Activated T-cell treated with anti-CD3 and anti-CD28 coated beads, Interleukin-2, amount 50 U/mL, for 24 hours (primary cell): ENCODE data around the gene UGT3A1.

ENCODE experiments used
- DNase-seq: peaks from one replicate; pipeline ENCODE4 v3.0.0-alpha.2; 2020
- H3K27ac Mint-ChIP-seq: 2 replicates; pipeline ENCODE4 v1.8.0; 2020; ENCODE audit warnings: mild to moderate bottlenecking, mixed read lengths
- H3K27me3 Mint-ChIP-seq: 2 replicates; pipeline ENCODE4 v1.8.0; 2020; ENCODE audit warnings: mixed read lengths
- H3K36me3 Mint-ChIP-seq: 2 replicates; pipeline ENCODE4 v1.8.0; 2020; ENCODE audit warnings: low read depth, mixed read lengths
- H3K4me1 Mint-ChIP-seq: 2 replicates; pipeline ENCODE4 v1.8.0; 2020; ENCODE audit warnings: low read depth, mixed read lengths
- H3K4me3 Mint-ChIP-seq: 2 replicates; pipeline ENCODE4 v1.8.0; 2020; ENCODE audit warnings: mild to moderate bottlenecking, moderate library complexity, mixed read lengths
- H3K9me3 Mint-ChIP-seq: 2 replicates; pipeline ENCODE4 v1.8.0; 2020; ENCODE audit warnings: mixed read lengths

UGT3A1 gene

GRCh38 chr5:35960328-35960727 is 30.9 kb downstream of the UGT3A1 start:
- no peak overlapping the region for H3K27ac Mint-ChIP-seq
- no peak for DNase-seq
- peaks cover 48% of the 10 kb centered on the region for H3K27me3 Mint-ChIP-seq
- no peak overlapping the region for H3K4me3 Mint-ChIP-seq
- H3K9me3 Mint-ChIP-seq, result peaks cover 10% of the 10 kb centered on the region
- no peaks in the 10 kb centered on the region for H3K4me1 Mint-ChIP-seq
- no peaks in the 10 kb centered on the region for H3K36me3 Mint-ChIP-seq

DNA sequence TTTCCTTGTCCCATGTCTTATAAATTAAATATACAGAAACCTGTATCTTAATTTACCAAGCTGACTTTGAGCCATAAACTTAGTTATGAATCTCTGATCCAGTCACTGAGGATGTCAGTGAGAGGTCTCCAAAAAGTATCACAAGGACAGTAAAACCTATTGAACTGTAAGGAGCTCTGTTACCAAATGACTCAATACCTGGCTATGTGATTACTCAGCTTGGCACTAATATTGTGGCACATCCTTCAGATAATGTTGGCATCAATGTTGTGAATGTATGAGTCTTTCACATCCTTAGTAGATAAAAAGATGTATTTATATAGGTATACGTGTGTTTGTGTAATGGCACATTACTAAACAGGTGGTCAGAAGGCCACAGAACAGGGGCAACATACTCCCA is 34.8 kb downstream of the UGT3A1 start:
- no peak for DNase-seq
- H3K36me3 Mint-ChIP-seq, result no peaks in the 10 kb centered on the region
- H3K27ac Mint-ChIP-seq, result no peak overlapping the region

DNA sequence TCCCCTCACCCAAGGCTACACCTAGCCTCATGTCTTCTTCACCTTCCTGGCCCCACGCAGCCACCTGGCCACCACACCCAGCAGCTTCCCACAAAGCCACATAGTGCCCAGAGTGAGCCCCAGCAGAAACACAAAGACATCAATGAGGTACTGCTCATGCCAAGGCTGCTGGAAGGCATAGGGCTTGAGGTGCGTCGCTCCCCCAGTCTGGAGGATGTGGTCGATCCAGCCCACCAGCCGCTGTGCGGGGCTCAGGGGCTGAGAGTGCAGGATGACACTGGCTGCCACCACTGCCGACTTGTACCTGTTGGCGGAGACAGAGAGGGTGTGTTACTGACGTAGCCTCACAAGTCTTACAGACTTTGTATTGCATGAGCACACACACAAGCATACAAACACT is 37.0 kb downstream of the UGT3A1 start:
- Mint-ChIP-seq H3K27me3 (peaks cover 65% of the 10 kb centered on the region), H3K36me3 (no peaks in the 10 kb centered on the region), H3K9me3 (peaks cover 5% of the 10 kb centered on the region), H3K27ac (no peak overlapping the region), H3K4me3 (no peak overlapping the region), H3K4me1 (peaks cover 9% of the 10 kb centered on the region)
- DNase-seq, result no peak

More for the DNA sequence above, 34.8 kb downstream of the UGT3A1 start:
- Mint-ChIP-seq H3K4me1 (peaks cover 9% of the 10 kb centered on the region), H3K4me3 (no peak overlapping the region), H3K27me3 (peaks cover 68% of the 10 kb centered on the region), H3K9me3 (peaks cover 5% of the 10 kb centered on the region)

DNA sequence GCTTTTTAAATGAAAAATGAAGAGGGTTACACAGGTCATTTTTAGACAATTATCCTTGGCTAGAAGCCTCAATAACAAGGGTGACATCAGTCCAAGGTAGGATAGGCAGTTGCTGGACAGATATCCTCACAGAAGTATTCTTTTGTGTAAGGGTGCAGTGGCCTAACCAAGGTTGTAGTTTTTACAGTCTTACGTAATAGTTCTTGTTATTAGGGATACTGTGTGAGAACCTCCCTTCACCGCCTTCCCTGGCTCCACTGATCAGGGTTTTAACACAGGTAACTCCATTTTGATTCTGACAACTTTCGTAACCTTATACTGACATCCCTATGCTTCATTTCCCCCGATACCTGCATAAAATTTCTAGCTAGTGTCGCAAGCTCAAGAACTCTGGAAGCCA is 44.1 kb downstream of the UGT3A1 start:
- H3K9me3 Mint-ChIP-seq, result no peaks in the 10 kb centered on the region
- H3K27me3 Mint-ChIP-seq, result peaks cover 37% of the 10 kb centered on the region
- no peak overlapping the region for H3K27ac Mint-ChIP-seq
- H3K4me1 Mint-ChIP-seq, result no peaks in the 10 kb centered on the region
- no peak for DNase-seq
- no peaks in the 10 kb centered on the region for H3K36me3 Mint-ChIP-seq
- no peak overlapping the region for H3K4me3 Mint-ChIP-seq

GRCh38 chr5:35939639-35940038 is 51.6 kb downstream of the UGT3A1 start:
- H3K9me3 Mint-ChIP-seq, result no peaks in the 10 kb centered on the region
- H3K27ac Mint-ChIP-seq, result no peak overlapping the region
- H3K4me3 Mint-ChIP-seq, result no peak overlapping the region
- DNase-seq, result no peak
- H3K27me3 Mint-ChIP-seq, result peaks cover 28% of the 10 kb centered on the region
- no peaks in the 10 kb centered on the region for H3K36me3 Mint-ChIP-seq
- no peaks in the 10 kb centered on the region for H3K4me1 Mint-ChIP-seq

DNA sequence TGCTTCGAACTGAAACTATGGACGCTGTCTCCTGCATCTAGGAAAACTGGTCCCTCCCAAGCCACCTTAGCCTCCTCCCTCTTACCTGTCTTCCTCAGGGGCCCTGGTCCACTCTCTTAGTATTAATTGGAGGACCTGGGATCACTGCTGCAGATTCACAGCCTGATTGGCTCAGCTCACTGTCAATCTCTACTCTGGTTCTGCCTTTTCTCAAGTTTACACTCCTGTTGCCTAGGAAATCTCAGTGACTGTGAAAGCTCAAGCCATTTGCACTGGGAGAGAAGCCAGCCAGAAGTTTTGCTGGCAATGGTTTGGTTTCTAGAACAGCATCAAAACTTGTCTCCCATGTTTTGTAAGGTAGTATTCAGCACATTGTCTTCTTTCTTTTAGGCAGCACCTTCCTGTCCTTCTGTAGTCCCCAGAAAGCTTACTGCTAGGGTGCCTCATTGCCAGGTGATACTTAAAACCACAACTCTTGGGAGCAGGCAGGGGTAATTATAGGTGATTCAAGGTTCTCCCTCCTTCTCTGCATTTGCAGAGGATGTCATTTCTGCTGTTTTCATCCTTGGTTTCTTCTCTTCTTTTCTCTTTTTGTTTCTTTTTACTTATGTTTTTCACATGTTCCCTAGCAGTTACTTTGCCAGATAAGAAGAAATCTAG is 52.5 kb downstream of the UGT3A1 start, which contains the start of gene CAPSL:
CAPSL (minus strand) TSS at position 55 of the 660 bp plus-strand sequence. CDS start 17,502 bp downstream, outside the sequence.
- H3K27me3 Mint-ChIP-seq, result peaks cover 26% of the 10 kb centered on the region
- H3K4me3 Mint-ChIP-seq, result no peak within 1 kb of the TSS
- no peaks in the 10 kb centered on the region for H3K36me3 Mint-ChIP-seq
- DNase-seq, result no peak
- H3K9me3 Mint-ChIP-seq, result no peaks in the 10 kb centered on the region
- H3K4me1 Mint-ChIP-seq, result no peaks in the 10 kb centered on the region
- no peak within 1 kb of the TSS for H3K27ac Mint-ChIP-seq

- Mint-ChIP-seq H3K4me1 (peaks cover 44% of the 10 kb centered on the region), H3K27ac (peak overlapping the region; percentile 58), H3K4me3 (peak overlapping the region; percentile 72), H3K27me3 (peaks cover 9% of the 10 kb centered on the region), H3K9me3 (no peaks in the 10 kb centered on the region), H3K36me3 (no peaks in the 10 kb centered on the region)
- DNase-seq, result peak; percentile 69
Measured at GRCh38 chr5:35926389-35927051, 64.7 kb downstream of the UGT3A1 start.

DNA sequence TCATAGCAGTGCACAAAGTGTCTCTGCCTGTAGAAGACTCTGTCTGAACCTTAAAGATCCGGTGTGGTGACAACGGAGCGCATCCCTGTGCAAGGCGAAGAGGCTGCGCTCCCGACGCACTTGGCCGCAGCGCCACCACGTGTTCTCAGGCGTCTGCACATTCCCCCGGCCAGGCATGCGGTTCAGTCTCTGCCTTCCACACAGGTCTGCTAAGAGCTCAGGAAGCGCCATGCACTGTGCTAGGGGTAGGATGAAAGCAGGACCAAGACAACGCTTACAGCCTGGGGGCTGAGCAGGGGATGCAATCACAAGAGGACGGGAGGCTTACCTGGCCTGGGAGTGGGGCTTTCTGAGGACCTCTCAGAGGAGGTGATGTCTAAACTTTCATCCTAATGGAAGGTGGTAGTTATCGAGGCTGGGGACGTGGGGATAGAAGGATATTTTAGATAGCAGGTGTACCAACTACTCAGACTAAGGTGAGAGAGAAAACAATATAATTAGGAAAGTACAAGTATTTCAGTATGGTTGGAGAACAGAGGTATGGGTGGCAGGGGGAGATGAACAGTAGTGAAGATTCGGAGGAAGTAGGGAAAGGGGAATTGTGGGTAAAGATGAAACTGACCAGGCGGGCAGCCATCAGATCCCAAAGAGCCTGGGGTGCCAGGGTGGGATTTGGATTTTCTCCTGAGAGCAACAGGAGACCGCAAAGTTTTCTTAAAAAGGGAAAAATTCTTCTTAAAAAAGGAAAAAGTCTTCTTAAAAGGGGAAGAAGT is 66.1 kb downstream of the UGT3A1 start:
- H3K36me3 Mint-ChIP-seq, result no peaks in the 10 kb centered on the region
- peaks cover 8% of the 10 kb centered on the region for H3K27me3 Mint-ChIP-seq
- peaks cover 46% of the 10 kb centered on the region for H3K4me1 Mint-ChIP-seq
- peak; percentile 91 for DNase-seq
- peak overlapping the region; percentile 72 for H3K4me3 Mint-ChIP-seq
- no peaks in the 10 kb centered on the region for H3K9me3 Mint-ChIP-seq
- H3K27ac Mint-ChIP-seq, result peak overlapping the region; percentile 92

GRCh38 chr5:35924122-35924949 is 66.9 kb downstream of the UGT3A1 start:
- DNase-seq, result no peak
- Mint-ChIP-seq H3K27me3 (peaks cover 8% of the 10 kb centered on the region), H3K4me1 (peaks cover 46% of the 10 kb centered on the region), H3K36me3 (peaks cover 1% of the 10 kb centered on the region), H3K4me3 (peak overlapping the region; percentile 72), H3K27ac (peak overlapping the region; percentile 92), H3K9me3 (peaks cover 4% of the 10 kb centered on the region)

DNA sequence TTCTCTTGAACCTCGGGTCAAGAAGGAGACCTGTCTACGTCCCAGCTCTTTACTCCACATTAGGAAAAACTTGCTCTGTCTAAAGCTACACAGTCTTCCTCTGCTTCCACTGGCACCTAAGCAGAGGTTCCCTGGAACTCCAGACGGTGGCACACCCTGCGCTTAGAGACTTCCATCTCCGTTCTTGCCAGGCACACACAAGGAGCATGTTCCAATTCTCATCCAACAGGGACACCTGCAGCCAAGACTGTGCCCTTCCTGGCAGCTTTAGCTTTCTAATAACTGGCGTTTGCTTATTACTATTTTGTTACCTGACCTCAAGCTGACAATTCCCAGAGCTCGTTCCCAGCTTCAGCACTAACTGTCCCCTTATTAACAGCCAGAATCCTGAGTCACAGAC is 68.7 kb downstream of the UGT3A1 start:
- peaks cover 8% of the 10 kb centered on the region for H3K27me3 Mint-ChIP-seq
- H3K4me3 Mint-ChIP-seq, result no peak overlapping the region
- H3K36me3 Mint-ChIP-seq, result peaks cover 1% of the 10 kb centered on the region
- H3K4me1 Mint-ChIP-seq, result peaks cover 46% of the 10 kb centered on the region
- DNase-seq, result no peak
- H3K9me3 Mint-ChIP-seq, result peaks cover 6% of the 10 kb centered on the region
- H3K27ac Mint-ChIP-seq, result peak overlapping the region; percentile 6

DNA sequence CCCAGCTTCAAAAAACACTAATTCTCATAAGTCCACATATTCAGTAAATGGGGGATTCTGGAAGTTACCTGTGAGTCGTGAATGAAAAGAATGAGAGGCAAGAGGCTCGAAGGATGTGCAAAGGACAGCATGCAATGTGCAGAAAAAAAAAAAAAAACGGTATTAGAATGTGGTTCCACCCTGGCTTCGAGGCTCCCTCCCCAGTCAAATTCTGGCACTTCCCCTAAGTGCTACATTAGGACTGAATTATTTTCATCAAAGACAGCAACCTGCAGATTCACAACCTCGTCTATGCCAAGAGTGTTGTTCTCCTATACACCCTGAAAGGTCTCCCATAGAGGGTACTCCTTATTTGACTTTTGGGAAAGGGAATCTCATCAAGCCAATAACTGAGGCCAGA is 69.3 kb downstream of the UGT3A1 start:
- DNase-seq, result no peak
- Mint-ChIP-seq H3K27ac (no peak overlapping the region), H3K4me1 (peaks cover 46% of the 10 kb centered on the region), H3K4me3 (no peak overlapping the region), H3K36me3 (peaks cover 1% of the 10 kb centered on the region), H3K9me3 (peaks cover 6% of the 10 kb centered on the region), H3K27me3 (peaks cover 4% of the 10 kb centered on the region)

DNA sequence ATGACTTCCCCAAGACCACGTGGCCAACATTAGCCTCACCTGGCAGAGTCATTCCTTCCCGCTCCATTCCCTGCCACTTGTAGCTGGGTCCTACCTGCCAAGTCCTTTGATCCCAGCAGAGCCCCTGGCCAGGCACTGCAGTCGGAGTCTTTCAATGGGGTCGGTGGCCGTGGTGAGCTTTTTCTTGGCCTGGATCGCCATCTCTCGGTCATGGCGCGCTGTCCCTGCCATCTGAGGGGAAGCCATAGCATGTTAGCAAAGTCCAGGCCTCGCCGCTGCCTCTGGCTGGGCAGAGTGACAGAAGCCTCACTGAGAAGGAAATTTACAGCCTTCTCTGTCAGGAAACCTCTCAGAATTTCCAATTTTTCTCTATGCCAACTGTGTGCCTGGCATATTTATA is 70.3 kb downstream of the UGT3A1 start:
- H3K4me1 Mint-ChIP-seq, result peaks cover 39% of the 10 kb centered on the region
- DNase-seq, result no peak
- H3K27me3 Mint-ChIP-seq, result no peaks in the 10 kb centered on the region
- H3K27ac Mint-ChIP-seq, result no peak overlapping the region
- H3K9me3 Mint-ChIP-seq, result peaks cover 6% of the 10 kb centered on the region
- no peak overlapping the region for H3K4me3 Mint-ChIP-seq
- H3K36me3 Mint-ChIP-seq, result peaks cover 1% of the 10 kb centered on the region

GRCh38 chr5:35919191-35919590 is 72.0 kb downstream of the UGT3A1 start:
- Mint-ChIP-seq H3K9me3 (peaks cover 6% of the 10 kb centered on the region), H3K27me3 (no peaks in the 10 kb centered on the region), H3K4me3 (no peak overlapping the region), H3K4me1 (peaks cover 24% of the 10 kb centered on the region), H3K27ac (no peak overlapping the region), H3K36me3 (peaks cover 1% of the 10 kb centered on the region)
- DNase-seq, result no peak

GRCh38 chr5:35908814-35909213 is 82.4 kb downstream of the UGT3A1 start:
- H3K4me1 Mint-ChIP-seq, result peaks cover 60% of the 10 kb centered on the region
- peaks cover 16% of the 10 kb centered on the region for H3K9me3 Mint-ChIP-seq
- H3K36me3 Mint-ChIP-seq, result peaks cover 6% of the 10 kb centered on the region
- no peak for DNase-seq
- no peaks in the 10 kb centered on the region for H3K27me3 Mint-ChIP-seq
- H3K27ac Mint-ChIP-seq, result peak overlapping the region; percentile 89
- H3K4me3 Mint-ChIP-seq, result no peak overlapping the region
